GM12864 (cell line): Measurements from ENCODE around the gene OGT.
"Not testable (repeated sequence)": the region's sequence is repeated elsewhere in the genome, so short reads cannot be mapped to it uniquely, and the experiment has no call there.

ENCODE experiments used
- DNase-seq: peaks from one replicate; pipeline ENCODE4 v3.0.0-alpha.2; 2011; ENCODE audit warnings: low read depth
- H3K4me3 ChIP-seq: 2 replicates; pipeline ENCODE4 v1.5.1; 2011; ENCODE audit warnings: mild to moderate bottlenecking, low read depth, low read length, control low read depth
- CTCF ChIP-seq: IDR thresholded peaks from 2 replicates; pipeline ENCODE4 v1.5.1; 2011; ENCODE audit warnings: low read depth, mild to moderate bottlenecking, moderate library complexity, low read length, control low read depth, inconsistent platforms; ENCODE audit errors: missing control alignments

OGT gene

DNA sequence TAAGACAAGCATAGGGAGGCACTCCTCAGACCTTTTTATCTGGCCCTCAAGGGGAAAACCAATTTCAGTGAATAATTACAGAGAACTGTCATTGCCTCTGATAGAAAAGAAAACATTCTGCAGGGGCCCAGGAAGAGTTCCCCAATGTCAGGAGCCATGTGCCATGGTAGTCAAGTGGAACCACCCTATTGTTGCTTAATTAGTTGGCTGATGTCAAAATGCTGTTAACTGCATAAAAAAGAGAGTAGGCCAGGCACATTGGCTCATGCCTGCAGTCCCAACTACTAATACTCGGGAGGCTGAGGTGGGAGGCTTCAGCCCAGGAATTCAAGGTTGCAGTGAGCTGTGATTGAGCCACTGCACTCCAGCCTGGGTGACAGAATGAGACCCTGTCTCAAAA, 28.6 kb upstream of the OGT start:
- no peak overlapping the region for H3K4me3 ChIP-seq
- TF ChIP-seq CTCF = no peak
- no peak for DNase-seq

DNA sequence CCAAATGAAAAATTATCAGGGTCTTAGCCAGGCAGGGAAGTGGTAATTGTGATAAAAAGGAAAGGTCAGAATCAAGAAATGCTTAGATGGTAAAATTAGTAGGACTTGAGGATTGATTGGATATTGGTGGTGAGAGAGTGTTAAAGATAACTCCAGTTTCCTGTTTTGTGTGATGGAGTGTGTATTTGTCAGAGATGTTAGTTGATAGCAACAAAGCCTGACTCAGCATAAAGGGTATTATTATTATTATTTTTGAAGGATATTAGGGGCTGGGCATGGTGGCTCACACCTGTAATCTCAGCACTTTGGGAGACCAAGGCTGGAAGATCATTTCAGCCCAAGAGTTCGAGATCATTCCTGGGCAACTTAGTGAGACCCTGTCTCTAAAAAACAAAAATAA, 23.6 kb upstream of the OGT start:
- no peak for TF ChIP-seq CTCF
- no peak overlapping the region for H3K4me3 ChIP-seq
- no peak for DNase-seq

- no peak for TF ChIP-seq CTCF
- DNase-seq = no peak
These were observed 22.7 kb upstream of the OGT start for GRCh38 chrX:71510161-71510560.

GRCh38 chrX:71513731-71514130, 19.2 kb upstream of the OGT start:
- H3K4me3 ChIP-seq, DNase-seq: not testable (repeated sequence)

More at GRCh38 chrX:71510161-71510560, 22.7 kb upstream of the OGT start:
- no peak overlapping the region for H3K4me3 ChIP-seq

DNA sequence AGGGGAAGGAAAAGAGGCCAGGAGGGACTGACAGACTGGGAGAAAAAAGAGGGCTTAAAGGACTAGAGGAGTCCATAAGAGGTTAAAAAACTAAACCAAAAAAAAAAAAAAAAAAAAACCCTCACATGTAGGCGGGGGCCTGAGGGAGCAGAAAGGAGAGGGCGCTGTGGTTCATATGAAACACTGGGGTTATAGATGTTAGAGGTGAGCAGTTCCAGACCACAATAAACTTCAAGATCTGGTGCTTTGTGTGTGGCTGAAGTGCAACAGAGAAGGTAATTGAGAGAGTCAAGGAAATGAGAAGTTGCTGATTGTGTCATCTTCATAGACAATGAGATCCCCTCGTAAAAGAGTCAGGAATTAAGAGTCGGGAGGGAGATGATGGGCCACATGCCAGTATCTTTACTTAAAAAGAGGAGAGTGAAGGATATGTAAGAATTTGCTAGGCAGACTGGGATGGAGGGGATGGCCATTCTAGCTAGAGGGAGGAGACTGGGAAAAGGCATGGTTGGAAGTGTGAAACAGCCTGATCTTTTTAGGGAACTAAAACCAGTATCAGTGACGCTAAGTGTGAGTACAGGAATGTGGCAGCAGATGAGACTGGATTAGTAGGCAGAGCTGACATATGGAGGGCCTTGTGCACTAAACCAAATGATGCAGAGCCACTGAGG, 18.4 kb upstream of the OGT start:
- peak; percentile 12 for TF ChIP-seq CTCF
- DNase-seq = no peak

DNA sequence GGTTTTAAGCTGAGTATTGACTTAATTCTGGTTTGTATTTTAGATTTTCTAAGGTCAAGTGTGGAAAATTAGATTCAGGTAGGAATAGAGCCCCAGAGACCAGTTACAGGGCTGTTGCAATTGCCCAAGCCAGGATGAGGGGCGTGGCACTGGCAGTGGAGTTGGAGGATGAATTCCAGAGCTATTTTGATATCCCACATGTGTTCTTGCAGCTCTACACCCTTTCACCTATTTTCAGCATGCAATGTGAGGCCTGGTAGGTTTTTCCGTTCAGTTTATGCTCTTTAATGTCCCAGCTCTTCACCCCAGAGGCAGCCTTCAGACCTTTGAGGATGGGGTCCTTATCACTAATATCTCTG, 17.9 kb upstream of the OGT start:
- no peak for DNase-seq
- no peak for TF ChIP-seq CTCF
- no peak overlapping the region for H3K4me3 ChIP-seq

More for the DNA sequence above, 18.4 kb upstream of the OGT start:
- no peak overlapping the region for H3K4me3 ChIP-seq

- DNase-seq = no peak
- no peak overlapping the region for H3K4me3 ChIP-seq
- no peak for TF ChIP-seq CTCF
These were observed 7.6 kb upstream of the OGT start for GRCh38 chrX:71525316-71525715.
